Measurements from ENCODE around the gene KRTAP5-5. TPM values are rescaled to one million over a fixed set of nuclear protein-coding genes. Genes with fewer than 3 reads are reported as not detected.
"Not testable (repeated sequence)": the region's sequence is repeated elsewhere in the genome, so short reads cannot be mapped to it uniquely, and the experiment has no call there.

The KRTAP5-5 gene
- total RNA-seq, 1 experiment from 2014 or later = not detected

- no peaks in the 10 kb centered on the region for H3K9me3 ChIP-seq (ENCODE audit: low read depth, low read length, poor library complexity, severe bottlenecking)
- no TSS peak for BruUV-seq (replicated peaks)
- H3K27ac ChIP-seq (ENCODE audit: low read depth, low read length, poor library complexity, severe bottlenecking) = no peak overlapping the region
Observed at GRCh38 chr11:1644601-1645356, 15.2 kb downstream of the KRTAP5-5 start.

GRCh38 chr11:1645357-1645821 is 15.8 kb downstream of the KRTAP5-5 start:
- ChIA-PET POLR2A (ENCODE audit: low non-redundant PET) (no interaction called here), CTCF (no interaction called here)
- TF ChIP-seq EZH2 (IDR thresholded peaks at IDR 0.05; ENCODE audit: borderline replicate concordance, low read depth, low read length, poor library complexity, severe bottlenecking) (no peak), CTCF (conservative IDR thresholded peaks at IDR 0.05; ENCODE audit: low read depth, low read length) (no peak)
- Histone ChIP-seq H3K27ac (ENCODE audit: low read depth, low read length, poor library complexity, severe bottlenecking) (no peak overlapping the region), H3K27me3 (replicated peaks; ENCODE audit: insufficient read depth, low read depth, low read length, poor library complexity) (no peaks in the 10 kb centered on the region), H3K4me3 (ENCODE audit: low read depth, low read length, poor library complexity, severe bottlenecking) (no peak overlapping the region), H3K9me3 (ENCODE audit: low read depth, low read length, poor library complexity, severe bottlenecking) (no peaks in the 10 kb centered on the region), H3K4me1 (ENCODE audit: insufficient read depth, low read length, poor library complexity, severe bottlenecking) (no peaks in the 10 kb centered on the region), H3K36me3 (ENCODE audit: insufficient read depth, low read length, poor library complexity, severe bottlenecking) (no peaks in the 10 kb centered on the region)
- no peak for DNase-seq (ENCODE audit: low spot score)
- intact Hi-C loops (cut with micrococcal nuclease; ENCODE audit: unreplicated experiment) = no loop called here
- no TSS peak for BruUV-seq (replicated peaks)

More at GRCh38 chr11:1644601-1645356, 15.2 kb downstream of the KRTAP5-5 start:
- POLR2A ChIA-PET (ENCODE audit: low non-redundant PET) = no interaction called here
- Histone ChIP-seq H3K36me3 (ENCODE audit: insufficient read depth, low read length, poor library complexity, severe bottlenecking) (no peaks in the 10 kb centered on the region), H3K4me3 (ENCODE audit: low read depth, low read length, poor library complexity, severe bottlenecking) (no peak overlapping the region), H3K4me1 (ENCODE audit: insufficient read depth, low read length, poor library complexity, severe bottlenecking) (no peaks in the 10 kb centered on the region), H3K27me3 (replicated peaks; ENCODE audit: insufficient read depth, low read depth, low read length, poor library complexity) (no peaks in the 10 kb centered on the region)
- intact Hi-C loops (cut with micrococcal nuclease; ENCODE audit: unreplicated experiment) = no loop called here
- no peak for DNase-seq (ENCODE audit: low spot score)
- TF ChIP-seq CTCF (conservative IDR thresholded peaks at IDR 0.05; ENCODE audit: low read depth, low read length) (no peak), EZH2 (IDR thresholded peaks at IDR 0.05; ENCODE audit: borderline replicate concordance, low read depth, low read length, poor library complexity, severe bottlenecking) (no peak)
- CTCF ChIA-PET = no interaction called here

- CTCF ChIA-PET = not testable (repeated sequence)
Observed at GRCh38 chr11:1646540-1646939, 17.0 kb downstream of the KRTAP5-5 start.

More at GRCh38 chr11:1646540-1646939, 17.0 kb downstream of the KRTAP5-5 start:
- intact Hi-C loops (cut with micrococcal nuclease; ENCODE audit: unreplicated experiment); DNase-seq (ENCODE audit: low spot score); H3K9me3 ChIP-seq (ENCODE audit: low read depth, low read length, poor library complexity, severe bottlenecking); H3K4me3 ChIP-seq (ENCODE audit: low read depth, low read length, poor library complexity, severe bottlenecking); H3K36me3 ChIP-seq (ENCODE audit: insufficient read depth, low read length, poor library complexity, severe bottlenecking); H3K27me3 ChIP-seq (replicated peaks; ENCODE audit: insufficient read depth, low read depth, low read length, poor library complexity); H3K4me1 ChIP-seq (ENCODE audit: insufficient read depth, low read length, poor library complexity, severe bottlenecking); H3K27ac ChIP-seq (ENCODE audit: low read depth, low read length, poor library complexity, severe bottlenecking); BruUV-seq (replicated peaks): not testable (repeated sequence)
- POLR2A ChIA-PET (ENCODE audit: low non-redundant PET) = interaction anchor here (0.7 kb wide), 1 partner anchor 11 kb away, joined by 14 read pairs; no protein-coding TSS in a partner anchor

All from A673 (cell line).